KOPT-K1 (cell line): ENCODE measurements around the gene TRABD2B.

Experiments
- H3K27ac ChIP-seq: fragments of 200-600 bp; sonication (generic); 2 replicates; pipeline ENCODE4 v1.5.1; 2016; ENCODE audit warnings: antibody characterized with exemption, mild to moderate bottlenecking, low read depth, low read length; ENCODE audit not compliant: poor library complexity, severe bottlenecking
- H3K36me3 ChIP-seq: fragments of 200-600 bp; sonication (generic); 2 replicates; pipeline ENCODE4 v1.5.1; 2017; ENCODE audit warnings: antibody characterized with exemption, mild to moderate bottlenecking, low read length, moderate library complexity; ENCODE audit not compliant: insufficient read depth
- H3K9me3 ChIP-seq: fragments of 200-600 bp; sonication (generic); 2 replicates; pipeline ENCODE4 v1.5.1; 2017; ENCODE audit warnings: antibody characterized with exemption, low read length, mild to moderate bottlenecking; ENCODE audit not compliant: insufficient read depth, poor library complexity, severe bottlenecking

Gene TRABD2B

DNA sequence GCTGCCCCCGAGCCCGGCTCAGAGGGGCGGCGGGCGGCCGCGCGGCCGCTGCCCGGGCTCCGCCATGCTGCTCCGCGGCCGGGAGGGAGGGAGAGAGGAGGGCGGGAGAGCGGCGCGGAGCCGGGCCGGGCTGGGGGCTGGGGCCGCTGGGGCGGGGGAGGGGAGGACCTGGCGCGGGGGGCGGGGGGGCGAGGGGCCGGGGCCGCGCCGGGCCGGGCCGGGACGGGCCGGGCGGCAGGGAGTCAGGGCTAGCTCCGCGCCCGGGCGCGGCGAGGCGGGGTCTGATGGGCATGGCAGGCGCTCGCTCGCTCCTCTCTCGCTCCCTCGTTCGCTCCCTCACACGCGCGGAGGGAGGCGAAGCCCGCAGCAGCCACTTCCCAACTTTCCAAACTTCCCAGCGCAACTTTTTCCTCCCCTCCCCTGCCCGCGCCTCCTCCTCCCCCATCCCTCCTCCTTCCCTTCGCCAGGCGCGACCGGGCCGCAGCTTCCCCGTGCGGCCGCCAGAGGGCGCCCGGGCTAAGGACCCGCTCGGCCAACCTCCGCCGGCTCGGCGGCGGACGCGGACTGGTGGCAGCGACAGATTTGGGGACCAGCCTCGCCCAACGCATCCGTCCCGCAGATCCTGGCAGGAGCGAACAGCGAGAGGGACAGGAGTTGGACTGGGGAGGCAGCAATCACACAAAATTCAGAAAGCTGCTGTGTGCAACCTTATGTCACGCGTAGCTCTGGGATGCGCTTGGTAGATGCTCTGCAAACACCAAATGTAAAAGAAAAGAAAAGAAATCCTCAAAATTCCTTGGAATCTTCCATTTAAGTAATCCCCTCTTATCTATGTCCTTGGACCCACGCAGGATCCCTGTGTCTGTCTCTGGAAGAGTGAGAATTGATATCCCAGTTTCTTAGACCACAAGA lies at the start of gene TRABD2B:
TRABD2B (minus strand) TSS at position 97 of the 912 bp plus-strand sequence.
- H3K36me3 ChIP-seq, result no peaks in the 10 kb centered on the region
- no peak within 1 kb of the TSS for H3K27ac ChIP-seq

DNA sequence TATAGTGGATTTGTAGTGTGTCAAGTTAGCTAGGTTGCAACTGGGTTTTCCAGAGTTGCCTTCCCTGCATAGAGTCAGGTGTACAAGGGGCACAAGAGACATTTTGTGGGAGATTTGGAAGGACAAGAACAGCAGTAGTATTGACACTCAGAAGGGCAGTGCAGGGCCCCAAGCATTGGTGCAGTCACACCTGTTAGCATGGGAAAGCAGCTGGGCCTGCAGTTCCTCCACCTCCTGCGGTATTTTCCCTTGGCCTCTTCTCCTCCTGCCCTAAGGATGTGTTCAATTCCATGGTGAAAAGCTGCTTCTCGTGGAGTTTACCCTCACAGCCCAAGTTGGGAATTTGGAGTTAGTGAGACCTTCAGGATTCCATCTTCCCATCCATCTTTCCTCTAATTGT lies 47.1 kb upstream of the TRABD2B start:
- Histone ChIP-seq H3K27ac (no peak overlapping the region), H3K36me3 (no peaks in the 10 kb centered on the region), H3K9me3 (no peaks in the 10 kb centered on the region)

More for the DNA sequence above, at the start of gene TRABD2B:
- no peaks in the 10 kb centered on the region for H3K9me3 ChIP-seq

DNA sequence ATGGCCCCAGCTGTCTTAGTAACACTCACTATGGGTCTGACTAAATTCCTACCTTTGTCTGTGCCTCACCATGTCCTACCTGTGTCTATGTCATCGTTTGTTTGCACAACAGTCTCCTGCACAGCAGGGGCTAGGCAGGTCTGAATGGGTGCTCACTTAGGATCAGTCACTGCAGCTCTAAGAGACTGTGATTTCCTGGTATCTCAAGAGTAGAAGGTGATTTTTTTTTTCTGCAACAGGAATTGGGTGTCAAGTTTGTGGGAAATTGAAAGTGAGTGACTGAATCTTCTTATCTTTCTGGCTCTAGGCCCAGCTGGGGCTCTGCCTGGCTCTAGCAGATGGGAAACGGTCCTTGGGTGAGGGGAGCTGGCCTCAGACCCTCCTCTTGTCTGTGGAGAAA lies 46.4 kb upstream of the TRABD2B start:
- Histone ChIP-seq H3K9me3 (no peaks in the 10 kb centered on the region), H3K27ac (no peak overlapping the region), H3K36me3 (no peaks in the 10 kb centered on the region)

DNA sequence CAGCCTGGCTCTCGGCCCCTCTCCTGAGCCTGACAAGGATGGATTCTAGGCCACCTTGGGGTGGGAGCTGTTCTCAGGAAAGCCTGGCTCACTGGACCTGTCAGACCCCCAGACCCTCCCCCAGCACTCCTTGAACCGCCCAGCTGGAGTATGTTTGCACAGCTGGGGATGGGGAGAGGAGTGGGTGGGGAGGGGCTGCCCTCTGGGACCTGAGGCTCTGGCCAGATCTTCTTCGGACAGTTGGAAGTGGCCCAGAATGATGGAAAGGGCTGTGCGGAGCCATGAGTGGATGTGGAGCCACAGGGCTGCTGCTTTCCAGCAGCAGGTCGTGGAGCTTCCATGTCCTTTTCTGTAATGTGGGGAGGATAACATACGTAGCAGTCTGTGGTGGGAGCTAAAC lies 43.0 kb upstream of the TRABD2B start:
- no peaks in the 10 kb centered on the region for H3K36me3 ChIP-seq
- no peaks in the 10 kb centered on the region for H3K9me3 ChIP-seq

DNA sequence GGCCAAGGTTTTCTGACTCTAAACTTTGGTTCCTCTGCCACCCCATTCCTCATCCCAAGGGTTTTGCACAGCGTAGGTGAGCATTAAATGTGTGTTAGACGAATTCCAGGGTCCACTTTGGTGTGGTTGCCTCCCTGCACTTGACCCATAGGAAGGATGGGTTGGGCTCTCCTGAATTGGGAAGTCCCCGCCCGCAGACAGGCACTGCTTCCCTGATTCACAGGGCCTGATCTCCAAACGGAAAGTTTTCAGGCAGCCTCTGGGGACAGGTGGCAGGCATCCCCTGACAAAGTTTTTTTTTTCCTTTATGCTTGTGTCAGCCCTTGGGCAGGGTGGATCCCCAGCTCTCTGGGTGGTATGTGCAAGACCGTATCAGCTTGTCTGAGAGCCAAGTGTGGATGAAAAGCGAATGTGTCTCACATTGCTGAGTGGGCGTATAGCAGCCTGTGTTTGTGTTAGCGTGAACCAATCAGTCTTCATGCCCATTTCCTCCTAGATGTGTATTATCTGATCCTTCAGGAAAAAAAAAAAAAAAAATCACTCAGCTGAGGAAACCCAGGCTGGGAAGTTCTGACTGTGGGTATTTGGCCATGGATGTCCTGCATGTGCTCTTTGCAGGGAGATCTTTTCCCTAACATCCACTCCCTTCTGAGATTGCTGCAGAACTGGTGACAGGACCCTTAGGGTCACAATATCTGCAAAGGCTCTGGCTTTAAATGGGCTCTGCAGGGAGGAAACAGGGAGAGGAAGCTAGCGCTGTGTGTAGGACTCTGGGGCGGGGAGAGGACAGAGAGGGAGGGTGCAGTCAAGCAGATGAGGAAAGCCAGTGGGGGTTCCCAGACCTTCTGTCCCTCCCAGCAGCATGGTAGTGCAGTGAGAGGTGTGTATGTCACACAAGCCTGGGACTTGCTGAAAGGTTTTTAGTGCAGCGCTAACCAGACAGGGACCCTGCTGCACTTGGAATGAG lies 42.2 kb upstream of the TRABD2B start:
- H3K9me3 ChIP-seq, result no peaks in the 10 kb centered on the region
- H3K36me3 ChIP-seq, result no peaks in the 10 kb centered on the region
- H3K27ac ChIP-seq, result no peak overlapping the region

More for the DNA sequence above, 43.0 kb upstream of the TRABD2B start:
- no peak overlapping the region for H3K27ac ChIP-seq

DNA sequence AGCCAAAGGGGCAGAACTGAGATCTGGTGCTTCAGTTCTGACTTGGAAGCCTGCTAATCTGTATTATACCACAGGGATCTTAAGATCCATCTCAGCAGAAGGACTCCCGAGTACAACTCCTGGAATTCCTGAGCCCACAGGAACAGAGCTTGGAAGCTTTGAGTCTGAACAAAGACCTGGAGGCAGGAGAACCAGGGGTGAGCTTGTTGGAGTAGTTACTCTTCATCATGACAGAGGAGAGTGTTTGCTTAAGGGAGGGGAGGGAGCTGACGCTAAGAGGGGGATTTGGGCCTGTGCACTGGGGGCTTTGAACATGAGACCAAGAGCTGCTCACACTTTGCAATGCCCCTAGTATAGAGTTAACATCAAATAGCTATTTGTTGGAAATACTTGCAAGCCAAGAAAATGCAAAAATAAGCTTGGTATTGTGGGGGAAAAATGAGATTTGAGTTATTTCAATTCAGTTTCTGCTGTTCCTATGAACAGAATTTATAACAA lies 41.1 kb upstream of the TRABD2B start:
- H3K36me3 ChIP-seq, result no peaks in the 10 kb centered on the region
- no peak overlapping the region for H3K27ac ChIP-seq
- H3K9me3 ChIP-seq, result no peaks in the 10 kb centered on the region

DNA sequence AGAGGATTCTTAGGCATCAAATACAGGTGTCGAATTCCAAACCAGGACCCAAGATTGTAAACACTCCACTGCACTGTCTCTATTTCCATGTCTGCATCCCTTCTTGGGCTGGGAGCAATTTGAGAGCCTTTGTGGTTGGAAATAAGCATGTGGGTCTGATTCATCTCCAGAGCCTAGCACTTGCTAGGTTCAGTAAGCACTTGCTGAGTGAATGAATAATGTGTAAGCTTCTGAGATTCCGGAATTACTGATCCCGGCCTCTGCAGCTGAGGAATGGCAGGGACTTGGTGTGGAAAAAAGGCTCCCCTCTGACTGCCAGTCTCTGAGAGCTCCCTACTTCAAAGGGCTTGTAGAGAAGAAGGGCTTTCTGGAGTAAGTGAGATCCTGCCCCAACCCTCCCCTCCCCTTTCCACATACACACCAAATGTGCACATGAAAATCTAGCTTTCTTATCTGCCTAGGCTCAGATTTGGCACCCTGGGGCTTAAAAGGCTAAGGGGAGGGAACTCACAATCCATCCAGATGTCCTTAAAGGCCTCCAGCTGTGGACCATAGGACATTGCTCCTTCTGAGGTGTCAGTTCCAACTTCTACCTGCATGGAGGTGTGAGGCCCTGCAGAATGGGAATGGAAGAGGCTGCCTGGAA lies 39.6 kb upstream of the TRABD2B start:
- Histone ChIP-seq H3K9me3 (no peaks in the 10 kb centered on the region), H3K27ac (no peak overlapping the region), H3K36me3 (no peaks in the 10 kb centered on the region)

DNA sequence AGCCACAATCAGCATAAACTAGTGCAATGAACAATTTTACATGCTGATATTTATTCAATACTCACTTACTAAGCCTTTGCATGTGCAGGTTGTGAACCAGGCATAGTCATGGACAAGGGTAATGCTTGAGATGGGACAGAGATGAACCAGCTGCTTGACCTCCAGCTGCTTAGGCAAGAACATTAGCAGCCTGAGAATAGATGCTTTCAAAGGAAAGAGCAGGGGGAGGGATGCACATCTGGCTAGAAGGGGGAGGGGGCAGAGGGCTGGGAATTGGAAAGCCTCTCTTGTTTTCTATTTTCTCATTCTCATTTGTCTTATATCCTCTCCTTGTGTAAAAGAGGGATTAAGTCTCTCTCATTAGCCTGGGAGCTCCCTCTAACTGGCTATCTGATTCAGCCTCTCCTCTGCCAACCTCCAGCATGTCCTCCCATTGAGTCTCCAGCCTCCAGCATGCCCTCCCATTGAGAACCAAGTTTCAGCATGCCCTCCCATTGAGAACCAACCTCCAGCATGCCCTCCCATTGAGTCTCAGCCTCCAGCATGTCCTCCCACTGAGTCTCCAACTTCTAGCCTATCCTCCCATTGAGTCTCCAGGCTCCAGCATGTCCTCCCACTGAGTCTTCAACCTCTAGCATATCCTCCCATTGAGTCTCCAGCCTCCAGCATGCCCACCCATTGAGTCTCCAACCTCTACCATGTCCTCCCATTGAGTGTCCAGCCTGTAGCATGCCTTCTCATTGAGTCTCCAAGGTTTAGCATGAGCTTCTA lies 38.4 kb upstream of the TRABD2B start:
- H3K27ac ChIP-seq, result no peak overlapping the region
- no peaks in the 10 kb centered on the region for H3K36me3 ChIP-seq
- H3K9me3 ChIP-seq, result no peaks in the 10 kb centered on the region

DNA sequence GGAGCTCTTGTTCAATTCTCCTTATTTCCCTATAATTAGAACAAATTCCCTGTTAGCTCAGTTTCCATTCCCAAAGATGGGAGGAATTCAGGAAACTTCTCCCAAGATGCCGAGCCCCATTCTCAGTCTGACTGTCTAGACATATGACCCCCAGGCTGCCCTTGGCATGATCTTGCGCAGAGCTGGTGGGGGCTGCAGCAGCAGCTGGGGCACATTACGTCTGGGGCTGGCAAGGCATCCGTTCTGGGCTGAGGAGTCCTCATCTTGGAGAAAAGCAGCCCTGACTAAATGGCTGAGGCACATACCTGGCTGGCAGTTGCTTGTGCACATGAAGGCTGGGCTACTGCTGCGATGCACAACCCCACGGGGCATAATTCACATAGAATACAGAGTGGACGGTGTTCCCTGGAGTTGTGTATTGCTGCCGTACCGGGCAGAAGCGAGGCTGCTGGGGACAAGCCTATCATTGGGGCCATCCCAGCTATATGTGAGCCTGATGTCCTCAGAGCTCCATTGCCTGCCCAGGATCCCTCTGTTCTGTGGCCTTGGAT lies 36.4 kb upstream of the TRABD2B start:
- H3K27ac ChIP-seq, result no peak overlapping the region
- H3K36me3 ChIP-seq, result no peaks in the 10 kb centered on the region
- no peaks in the 10 kb centered on the region for H3K9me3 ChIP-seq

DNA sequence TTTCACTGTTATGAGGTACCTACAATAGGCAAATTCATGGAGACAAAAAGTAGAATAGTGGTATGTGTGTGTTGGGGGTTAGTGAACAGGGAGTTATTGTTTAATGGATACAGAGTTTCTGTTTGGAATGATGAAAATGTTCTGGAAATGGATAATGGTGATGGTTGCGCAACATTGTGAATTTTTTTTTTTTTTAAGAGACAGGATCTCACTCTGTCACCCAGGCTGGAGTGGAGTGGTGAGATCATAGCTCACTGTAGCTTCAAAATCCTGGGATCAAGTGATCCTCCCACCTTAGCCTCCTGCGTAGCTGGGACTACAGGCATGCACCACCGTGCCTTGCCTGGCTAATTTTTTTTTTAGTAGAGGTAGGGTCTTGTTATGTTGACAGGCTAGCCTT lies 34.5 kb upstream of the TRABD2B start:
- Histone ChIP-seq H3K9me3 (no peaks in the 10 kb centered on the region), H3K36me3 (no peaks in the 10 kb centered on the region), H3K27ac (no peak overlapping the region)

DNA sequence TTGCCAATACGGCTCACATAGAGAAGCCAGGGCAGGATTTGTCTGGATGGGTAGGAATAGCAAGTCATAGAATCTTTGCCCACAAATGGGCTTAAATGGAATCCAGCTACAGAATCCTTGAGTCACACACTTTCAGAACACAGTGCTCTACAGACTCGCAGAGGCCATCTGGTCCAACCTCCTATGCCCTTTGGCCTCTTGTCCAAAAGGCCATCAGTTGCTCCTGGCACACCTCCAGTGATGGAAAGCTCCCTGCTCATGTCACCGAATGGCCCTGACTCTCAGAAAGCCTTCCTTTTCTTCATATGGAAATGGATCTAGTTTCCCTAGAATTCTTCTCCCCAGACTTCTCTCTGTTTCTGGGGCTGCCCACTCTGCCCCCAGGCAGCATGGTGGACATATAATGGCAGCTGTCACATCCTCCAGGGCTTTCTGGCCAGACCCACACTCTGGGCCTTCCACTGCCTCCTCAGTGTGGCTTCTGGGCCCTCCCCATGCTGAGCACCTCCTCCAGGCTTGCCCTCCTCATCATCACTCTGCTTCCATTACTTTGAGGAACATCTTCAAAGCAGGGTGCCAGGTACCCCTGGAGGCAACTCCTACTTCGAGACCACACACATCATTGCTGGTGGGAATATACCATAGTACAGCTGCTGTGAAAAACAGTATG lies 33.6 kb upstream of the TRABD2B start:
- Histone ChIP-seq H3K27ac (no peak overlapping the region), H3K36me3 (no peaks in the 10 kb centered on the region), H3K9me3 (no peaks in the 10 kb centered on the region)

DNA sequence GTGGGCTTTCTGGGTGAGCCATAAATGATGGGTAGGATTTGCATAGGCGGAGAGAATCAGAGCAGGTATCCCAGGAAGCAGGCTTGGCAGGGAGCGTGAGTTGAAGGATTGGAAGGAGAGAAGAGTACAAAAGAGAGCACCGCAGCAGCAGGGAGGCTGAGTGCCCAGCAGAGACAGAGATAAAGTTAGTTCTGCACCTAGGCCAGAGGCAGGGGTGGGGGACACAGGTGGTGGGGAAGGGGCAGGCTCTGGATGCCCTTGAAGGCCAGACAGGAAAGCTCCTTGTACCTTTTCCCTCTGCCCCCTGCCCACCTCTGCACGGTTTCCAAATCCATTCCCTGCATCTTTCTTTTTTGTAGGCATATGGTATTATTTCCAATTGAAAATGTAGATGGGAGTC lies 33.0 kb upstream of the TRABD2B start:
- H3K9me3 ChIP-seq, result no peaks in the 10 kb centered on the region
- no peak overlapping the region for H3K27ac ChIP-seq
- no peaks in the 10 kb centered on the region for H3K36me3 ChIP-seq

DNA sequence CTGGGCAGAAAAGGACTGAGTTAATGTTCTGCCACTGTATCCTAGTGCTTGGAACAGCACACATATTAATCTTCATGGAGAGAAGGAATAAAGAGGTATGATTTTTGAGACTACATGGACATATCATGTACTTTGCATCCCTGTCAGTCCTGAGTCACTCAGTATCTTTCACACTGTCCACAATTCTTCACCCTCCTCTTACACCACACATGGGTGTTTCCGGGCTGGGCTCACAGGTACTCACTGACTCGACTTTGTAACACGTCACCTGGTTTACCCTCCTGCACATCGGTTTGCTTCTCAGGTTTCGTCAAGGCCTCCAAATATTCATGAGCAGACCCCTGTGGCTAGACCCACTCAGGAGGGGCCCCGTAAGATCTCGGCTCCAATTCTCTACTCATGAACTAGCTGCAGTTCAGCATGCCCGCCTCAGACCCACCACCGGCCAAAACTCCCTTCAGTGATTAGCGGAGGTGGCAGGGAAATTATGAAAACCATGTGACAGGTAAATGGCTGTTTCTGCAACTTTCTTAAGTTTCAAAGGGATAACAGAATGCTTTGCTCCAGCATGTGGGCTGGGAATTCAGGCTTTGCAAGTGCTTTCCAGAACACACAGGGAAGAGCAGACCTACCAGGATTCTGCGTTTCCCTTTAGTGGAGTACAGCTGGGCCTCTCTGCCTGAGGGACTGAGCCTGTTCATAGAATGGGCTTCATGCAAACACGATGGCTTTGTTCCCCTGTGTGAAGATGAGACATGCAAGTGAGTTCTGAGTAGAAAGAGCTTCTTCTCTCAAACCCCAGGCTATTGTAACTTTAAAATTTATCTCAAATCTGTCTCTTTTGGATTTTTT lies 31.3 kb upstream of the TRABD2B start:
- Histone ChIP-seq H3K9me3 (no peaks in the 10 kb centered on the region), H3K36me3 (no peaks in the 10 kb centered on the region), H3K27ac (no peak overlapping the region)
